HG02973 (cell line): Measurements from ENCODE around the gene PSMB3.
"Not testable (repeated sequence)": the region's sequence is repeated elsewhere in the genome, so short reads cannot be mapped to it uniquely, and the experiment has no call there.

Source experiments
- ATAC-seq: cut with Tn5 transposase; IDR thresholded peaks from one replicate; pipeline ENCODE4 v1.9.1; 2021; ENCODE audit warnings: moderate library complexity; ENCODE audit not compliant: unreplicated experiment

Gene PSMB3

DNA sequence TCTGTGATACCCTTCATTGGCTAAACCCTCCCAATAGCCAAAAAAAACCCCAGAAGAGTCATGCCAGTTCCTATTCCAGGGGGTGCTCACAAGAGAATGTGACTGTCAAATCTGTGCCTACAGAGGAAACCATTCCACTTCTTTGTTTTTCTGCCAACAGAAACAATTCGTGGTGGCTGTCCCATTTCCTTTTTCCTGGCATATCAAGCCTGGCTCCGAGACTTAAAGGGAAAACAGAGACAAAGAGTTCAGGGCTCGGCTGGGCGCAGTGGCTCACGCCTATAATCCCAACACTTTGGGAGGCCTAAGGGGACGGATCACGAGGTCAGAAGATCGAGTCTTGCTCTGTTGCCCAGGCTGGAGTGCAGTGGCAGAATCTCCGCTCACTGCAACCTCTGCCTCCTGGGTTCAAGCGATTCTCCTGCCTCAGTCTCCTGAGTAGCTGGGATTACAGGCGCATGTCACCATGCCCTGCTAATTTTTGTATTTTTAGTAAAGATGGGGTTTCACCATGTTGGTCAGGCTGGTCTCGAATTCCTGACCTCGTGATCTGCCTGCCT lies 37.7 kb downstream of the PSMB3 start:
- ATAC-seq: not testable (repeated sequence)

DNA sequence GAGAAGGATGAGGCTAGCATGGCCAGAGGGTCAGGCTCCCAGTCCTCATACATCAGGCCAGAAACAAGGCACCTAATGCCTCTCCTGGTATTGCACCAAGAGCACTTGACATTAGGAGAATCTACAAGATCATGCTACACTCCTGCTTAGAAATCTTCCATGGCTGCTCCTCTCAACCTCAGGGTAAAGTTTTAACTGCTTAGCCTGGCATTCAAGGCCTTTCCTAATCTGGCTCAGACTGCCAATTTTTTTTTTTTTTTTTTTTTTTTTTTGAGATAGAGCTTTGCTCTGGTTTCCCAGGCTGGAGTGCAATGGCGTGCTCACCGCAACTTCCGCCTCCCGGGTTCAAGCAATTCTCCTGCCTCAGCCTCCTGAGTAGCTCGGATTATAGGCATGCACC lies 38.6 kb downstream of the PSMB3 start:
- ATAC-seq: no peak

DNA sequence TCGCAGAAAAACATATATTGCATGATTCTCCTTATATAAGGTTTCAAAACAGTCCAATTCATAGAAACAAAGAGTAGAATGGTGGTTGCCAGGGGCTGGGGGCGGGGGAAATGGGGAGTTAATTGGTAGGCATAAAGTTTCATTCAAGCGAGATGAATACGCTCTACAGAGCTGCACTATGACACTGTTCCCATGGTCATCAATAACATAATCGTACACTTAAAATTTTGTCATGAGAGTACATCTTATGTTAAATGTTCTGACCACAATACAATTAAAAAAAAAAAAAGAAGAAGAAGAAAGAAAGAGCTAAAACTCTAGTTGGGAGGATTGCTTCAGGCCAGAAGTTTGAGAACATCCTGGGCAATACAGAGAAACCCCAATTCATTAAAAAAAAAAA lies 41.7 kb downstream of the PSMB3 start:
- ATAC-seq: no peak

DNA sequence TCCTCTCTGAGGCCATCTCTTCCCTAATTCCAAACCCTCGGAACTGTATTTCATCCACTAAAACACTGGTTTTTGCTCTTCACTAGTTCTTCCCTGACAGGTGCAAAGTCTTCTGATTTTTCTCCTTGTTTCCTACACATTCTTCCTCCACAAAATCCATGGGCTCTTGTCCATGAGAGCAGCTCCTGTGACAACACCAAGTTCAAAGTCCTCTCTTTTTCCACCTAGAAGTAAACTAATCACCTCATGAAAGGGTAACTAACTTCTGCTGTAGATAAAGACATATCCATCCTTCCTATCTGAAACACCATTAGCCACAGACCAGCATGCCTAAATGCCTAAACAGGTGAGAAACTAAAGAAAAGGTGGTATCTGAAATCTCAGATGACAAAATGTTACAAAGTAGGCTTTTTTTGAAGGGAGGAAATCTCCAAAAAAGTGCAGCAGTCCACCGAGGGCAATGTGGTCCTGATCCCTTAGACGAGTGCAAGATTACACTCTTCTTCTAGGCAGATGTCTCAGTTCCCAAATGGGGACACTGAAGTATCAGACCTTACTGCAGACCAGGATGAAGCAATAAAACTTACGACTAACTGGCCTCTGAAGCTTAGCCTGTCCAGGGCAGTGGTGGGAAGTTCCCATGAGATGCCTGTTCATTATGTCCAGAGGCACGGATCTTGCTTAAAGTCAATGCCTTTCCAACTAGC lies 44.1 kb downstream of the PSMB3 start:
- no peak for ATAC-seq

DNA sequence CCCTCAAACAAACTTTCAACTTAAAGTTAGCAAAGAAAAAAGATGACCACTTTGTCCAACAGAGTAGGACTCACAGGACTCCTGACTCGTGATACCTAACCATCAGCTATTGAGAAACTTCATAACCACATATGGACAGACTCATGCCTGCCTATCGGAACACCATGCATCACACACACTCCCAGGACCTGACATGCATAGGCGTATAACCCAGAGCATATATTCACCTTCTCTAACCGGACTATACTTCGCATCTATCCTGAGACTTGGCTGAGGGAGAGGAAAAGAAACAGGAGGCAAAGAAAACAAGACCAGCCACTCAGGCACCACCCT lies 44.6 kb downstream of the PSMB3 start:
- ATAC-seq: no peak

DNA sequence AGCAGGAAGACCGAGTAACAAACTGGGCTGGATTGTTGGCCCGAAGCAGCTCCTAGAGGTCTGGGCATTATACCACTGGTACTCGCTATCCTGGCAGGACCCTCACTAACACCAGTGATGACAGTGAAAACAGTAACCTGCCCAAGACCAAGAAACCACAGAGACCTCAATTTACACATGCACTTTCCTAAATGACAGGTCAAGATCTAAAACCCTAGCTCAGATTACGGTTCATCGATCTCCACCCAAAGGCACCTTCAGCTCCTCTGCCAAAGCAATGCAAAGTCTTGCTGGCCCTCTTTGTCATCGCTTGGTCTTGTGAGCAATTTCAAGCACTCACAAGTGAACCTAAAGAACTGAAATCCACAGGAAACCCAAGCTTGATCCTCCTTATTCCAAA lies 45.3 kb downstream of the PSMB3 start:
- ATAC-seq: no peak

DNA sequence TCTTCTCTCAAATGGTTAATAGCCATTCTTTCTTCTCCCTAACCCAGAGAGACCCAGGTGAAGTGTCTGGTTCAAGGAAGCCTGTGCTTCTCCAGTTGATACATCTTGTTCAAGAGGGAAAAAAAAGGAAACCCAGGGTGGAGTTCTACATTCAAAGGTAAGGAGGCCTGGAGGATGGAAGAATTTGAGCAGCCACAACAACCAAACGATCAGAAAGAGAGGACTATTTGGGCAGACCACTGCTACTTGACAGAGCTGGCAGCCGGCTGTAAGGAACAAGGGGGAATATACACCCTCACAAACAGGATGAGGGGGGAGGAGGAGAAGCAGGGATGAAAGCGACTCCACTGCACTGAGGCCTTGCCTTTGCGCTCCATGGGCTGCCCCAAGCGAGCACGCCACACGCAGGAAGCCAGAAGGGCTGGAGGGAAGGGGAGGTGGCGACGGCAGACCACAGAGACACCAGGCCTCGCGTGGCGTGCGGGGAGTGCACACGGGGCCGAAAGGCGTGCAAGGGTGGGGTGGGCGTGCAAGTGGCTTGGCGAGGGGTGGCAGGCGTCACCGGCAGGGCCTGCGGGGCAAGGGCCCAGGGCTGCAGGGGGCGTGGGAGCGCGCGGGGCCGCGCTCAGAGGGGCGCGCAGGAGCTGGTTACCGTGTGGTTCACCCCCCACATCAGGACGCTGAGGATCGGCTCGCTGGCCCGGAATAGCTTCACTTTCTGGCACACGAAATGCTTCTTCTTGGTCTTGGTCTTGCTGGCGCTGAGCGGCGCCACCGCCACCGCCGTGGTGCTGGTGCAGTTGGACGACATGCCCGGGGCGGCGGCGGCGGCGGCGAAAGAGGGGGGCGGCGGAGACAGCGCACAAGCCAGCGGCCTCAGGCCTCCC lies 46.3 kb downstream of the PSMB3 start:
- peak; percentile 16 for ATAC-seq

DNA sequence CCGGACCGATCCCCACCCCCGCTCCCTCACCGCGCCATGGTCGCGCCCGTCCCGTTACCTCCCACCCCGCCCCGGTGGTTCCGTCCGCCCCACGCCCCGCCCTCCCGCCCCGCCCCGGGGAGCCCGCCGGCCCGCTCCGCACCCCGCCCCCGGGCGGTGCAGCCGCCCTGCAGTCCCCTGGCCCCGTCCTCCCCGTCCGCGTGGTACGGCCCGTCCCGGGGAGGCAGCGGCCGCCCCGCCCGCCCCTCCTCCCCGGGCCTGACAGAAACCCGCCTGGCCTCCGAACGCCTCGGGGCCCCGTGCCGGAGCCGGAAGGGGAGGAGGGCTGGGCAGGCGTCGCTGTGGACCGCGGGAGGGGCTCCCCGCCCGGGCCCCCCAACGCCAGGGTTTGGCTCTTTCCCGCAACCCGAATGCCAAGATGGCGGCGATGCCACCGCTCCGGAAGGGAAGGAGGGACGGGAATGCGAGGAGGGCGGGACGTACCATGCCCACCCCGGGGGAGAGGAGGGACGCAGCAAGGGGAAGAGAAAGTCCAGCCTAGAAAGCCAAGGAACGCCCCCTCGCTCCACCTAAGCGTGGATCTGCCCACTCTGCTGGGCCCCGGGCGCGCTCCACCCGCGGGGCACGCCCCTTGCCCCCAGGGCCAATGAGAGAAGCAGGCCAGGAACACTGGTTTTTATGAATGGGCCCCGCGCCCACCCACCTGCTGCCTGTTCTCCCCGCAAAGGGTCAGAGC lies 47.1 kb downstream of the PSMB3 start, which contains the start of gene PIP4K2B:
Gene PIP4K2B, minus strand, starts transcription at position 56 of the 736 bp plus-strand sequence. CDS start 132 bp downstream, outside the sequence.
- ATAC-seq: peak; percentile 64

DNA sequence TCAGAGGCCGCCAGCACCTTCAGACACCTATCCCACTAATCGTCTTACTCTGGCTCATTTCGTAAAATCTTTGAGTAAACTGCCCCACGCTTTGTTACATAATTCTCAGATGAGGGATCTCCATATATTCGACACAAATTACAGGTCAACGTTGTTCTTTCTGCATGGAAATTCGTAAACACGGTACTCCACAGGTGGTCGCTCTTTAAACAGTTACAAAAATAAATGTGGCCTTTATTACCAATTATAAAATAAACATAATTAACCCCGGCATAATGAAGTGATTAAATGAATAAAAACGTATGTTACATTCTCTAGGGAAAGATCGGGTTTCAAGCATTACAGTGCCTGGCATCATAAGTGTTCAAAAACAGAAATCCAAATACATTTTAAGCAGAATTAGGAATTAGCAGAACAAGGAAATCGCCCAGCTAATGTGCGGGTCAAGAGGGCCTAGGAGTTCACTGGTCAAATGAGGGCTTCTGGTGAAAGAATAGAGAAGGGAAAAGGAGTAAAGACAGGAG lies 47.8 kb downstream of the PSMB3 start:
- no peak for ATAC-seq

DNA sequence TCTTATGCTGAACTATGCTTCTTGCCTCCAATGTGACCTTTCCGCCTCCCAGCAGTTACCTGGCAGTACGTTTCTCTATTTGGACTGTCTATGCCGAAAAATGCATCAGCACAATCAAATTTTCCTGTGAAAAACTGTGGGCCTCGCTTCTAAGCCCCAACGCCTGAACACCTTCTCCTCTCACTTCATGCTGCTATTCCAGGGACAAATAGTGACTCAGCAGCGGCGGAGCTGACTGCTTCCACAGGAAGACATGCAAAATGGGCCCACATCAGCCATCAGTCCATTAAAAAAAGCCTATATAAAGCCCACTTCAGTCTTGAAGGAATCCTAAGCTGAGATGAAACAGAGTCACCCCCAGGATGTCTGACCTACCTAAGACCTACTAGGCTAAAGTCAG lies 57.3 kb downstream of the PSMB3 start:
- no peak for ATAC-seq
